Hepatic stellate cell (primary cell): ENCODE results near the gene EYS.
"Not testable (repeated sequence)": the region's sequence is repeated elsewhere in the genome, so short reads cannot be mapped to it uniquely, and the experiment has no call there.

Source experiments
- DNase-seq: peaks from one replicate; pipeline ENCODE4 v3.0.0; 2011; ENCODE audit warnings: low spot score

EYS gene

GRCh38 chr6:64301307-64302236, 1405.5 kb downstream of the EYS start:
- no peak for DNase-seq

- no peak for DNase-seq
These were observed 1407.8 kb downstream of the EYS start for GRCh38 chr6:64299176-64299575.

- no peak for DNase-seq
These were observed 1413.0 kb downstream of the EYS start for GRCh38 chr6:64294034-64294433.

GRCh38 chr6:64293298-64293697, 1413.7 kb downstream of the EYS start:
- peak; percentile 7 for DNase-seq

- DNase-seq = no peak
These were observed 1416.2 kb downstream of the EYS start for GRCh38 chr6:64290867-64291266.

GRCh38 chr6:64289931-64290330, 1417.1 kb downstream of the EYS start:
- no peak for DNase-seq

- DNase-seq = no peak
These were observed 1418.7 kb downstream of the EYS start for GRCh38 chr6:64288351-64288750.

- DNase-seq = no peak
These were observed 1425.9 kb downstream of the EYS start for GRCh38 chr6:64281167-64281566.

GRCh38 chr6:64280569-64280968, 1426.5 kb downstream of the EYS start:
- DNase-seq = no peak

- DNase-seq = no peak
These were observed 1436.9 kb downstream of the EYS start for GRCh38 chr6:64270083-64270482.

GRCh38 chr6:64266351-64266821, 1440.6 kb downstream of the EYS start:
- no peak for DNase-seq

- no peak for DNase-seq
These were observed 1443.2 kb downstream of the EYS start for GRCh38 chr6:64263778-64264177.

- DNase-seq = no peak
These were observed 1447.7 kb downstream of the EYS start for GRCh38 chr6:64259372-64259771.

- no peak for DNase-seq
These were observed 1448.3 kb downstream of the EYS start for GRCh38 chr6:64258752-64259151.

- DNase-seq = no peak
These were observed 1448.7 kb downstream of the EYS start for GRCh38 chr6:64258302-64258701.

- no peak for DNase-seq
These were observed 1449.4 kb downstream of the EYS start for GRCh38 chr6:64257586-64257985.

GRCh38 chr6:64256483-64256882, 1450.5 kb downstream of the EYS start:
- no peak for DNase-seq

- no peak for DNase-seq
These were observed 1452.0 kb downstream of the EYS start for GRCh38 chr6:64255000-64255399.

- no peak for DNase-seq
These were observed 1452.5 kb downstream of the EYS start for GRCh38 chr6:64254558-64254957.

- DNase-seq = no peak
These were observed 1454.8 kb downstream of the EYS start for GRCh38 chr6:64252256-64252655.

- no peak for DNase-seq
These were observed 1456.9 kb downstream of the EYS start for GRCh38 chr6:64250126-64250525.

GRCh38 chr6:64249115-64249514, 1457.9 kb downstream of the EYS start:
- DNase-seq = no peak

- no peak for DNase-seq
These were observed 1463.4 kb downstream of the EYS start for GRCh38 chr6:64243618-64244017.

GRCh38 chr6:64238908-64239307, 1468.1 kb downstream of the EYS start:
- DNase-seq = not testable (repeated sequence)
